Left hindlimb (tissue), 1 donor: ENCODE data around the gene SGMS1.
"Not testable (repeated sequence)": the region's sequence is repeated elsewhere in the genome, so short reads cannot be mapped to it uniquely, and the experiment has no call there.

ENCODE experiments used
- DNase-seq: peaks from one replicate; pipeline ENCODE4 v3.0.0-alpha.2; 2018

The SGMS1 gene

DNA sequence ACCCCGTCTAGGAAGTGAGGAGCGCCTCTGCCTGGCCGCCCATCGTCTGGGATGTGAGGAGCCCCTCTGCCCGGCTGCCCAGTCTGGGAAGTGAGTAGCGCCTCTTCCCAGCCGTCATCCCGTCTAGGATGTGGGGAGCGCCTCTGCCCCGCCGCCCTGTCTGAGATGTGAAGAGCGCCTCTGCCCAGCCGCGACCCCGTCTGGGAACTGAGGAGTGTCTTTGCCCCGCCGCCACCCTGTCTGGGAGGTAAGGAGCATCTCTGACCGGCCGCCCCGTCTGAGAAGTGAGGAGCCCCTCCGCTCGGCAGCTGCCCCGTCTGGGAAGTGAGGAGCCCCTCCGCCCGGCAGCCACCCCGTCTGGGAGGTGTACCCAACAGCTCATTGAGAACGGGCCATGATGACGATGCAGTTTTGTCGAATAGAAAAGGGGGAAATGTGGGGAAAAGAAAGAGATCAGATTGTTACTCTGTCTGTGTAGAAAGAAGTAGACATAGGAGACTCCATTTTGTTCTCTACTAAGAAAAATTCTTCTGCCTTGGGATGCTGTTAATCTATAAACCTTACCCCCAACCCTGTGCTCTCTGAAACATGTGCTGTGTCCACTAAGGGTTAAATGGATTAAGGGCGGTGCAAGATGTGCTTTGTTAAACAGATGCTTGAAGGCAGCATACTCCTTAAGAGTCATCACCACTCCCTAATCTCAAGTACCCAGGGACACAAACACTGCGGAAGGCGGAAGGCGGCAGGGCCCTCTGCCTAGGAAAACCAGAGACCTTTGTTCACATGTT lies 267.9 kb downstream of the SGMS1 start:
- DNase-seq, result not testable (repeated sequence)

DNA sequence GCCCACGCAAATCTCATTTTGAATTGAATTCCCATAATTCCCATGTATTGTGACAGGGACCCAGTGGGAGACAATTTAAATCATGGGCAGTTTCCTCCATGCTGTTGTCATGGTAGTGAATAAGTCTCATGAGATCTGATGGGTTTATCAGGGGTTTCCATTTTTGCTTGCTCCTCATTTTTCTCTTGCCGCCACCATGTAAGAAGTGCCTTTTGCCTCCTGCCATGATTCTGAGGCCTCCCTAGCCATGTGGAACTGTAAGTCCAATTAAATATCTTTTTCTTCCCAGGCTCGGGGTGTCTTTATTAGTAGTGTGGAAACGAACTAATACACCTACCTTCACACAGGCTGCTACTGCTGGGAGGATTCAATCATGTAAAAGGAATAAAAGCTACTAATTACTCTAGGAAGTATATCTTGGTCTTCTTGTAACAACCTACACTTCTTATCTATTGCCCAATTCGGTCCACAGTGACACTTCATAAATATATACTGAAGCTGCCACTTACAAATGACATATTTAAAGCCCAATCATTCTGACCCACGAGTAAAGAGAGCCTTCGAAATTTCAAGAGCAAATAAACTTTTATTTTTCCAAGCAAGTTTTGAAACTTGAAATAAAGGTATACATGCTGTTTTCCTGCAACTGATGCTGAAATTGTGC lies 272.1 kb downstream of the SGMS1 start:
- no peak for DNase-seq

DNA sequence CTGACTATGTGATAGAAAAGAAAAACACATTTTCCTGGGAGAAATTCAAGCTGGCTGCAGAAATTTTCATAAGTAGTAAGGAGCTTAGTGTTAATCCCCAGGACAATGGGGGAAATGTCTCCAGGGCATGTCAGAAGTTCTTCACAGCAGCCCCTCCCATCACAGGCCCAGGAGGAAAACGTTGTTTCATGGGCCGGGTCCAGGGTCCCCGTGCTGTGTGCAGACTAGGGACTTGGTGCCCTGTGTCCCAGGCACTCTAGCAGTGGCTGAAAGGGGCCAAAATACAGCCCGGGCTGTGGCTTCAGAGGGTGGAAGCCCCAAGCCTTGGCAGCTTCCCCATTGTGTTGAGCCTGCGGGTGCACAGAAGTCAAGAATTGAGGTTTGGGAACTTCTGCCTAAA lies 273.4 kb downstream of the SGMS1 start:
- DNase-seq, result no peak

DNA sequence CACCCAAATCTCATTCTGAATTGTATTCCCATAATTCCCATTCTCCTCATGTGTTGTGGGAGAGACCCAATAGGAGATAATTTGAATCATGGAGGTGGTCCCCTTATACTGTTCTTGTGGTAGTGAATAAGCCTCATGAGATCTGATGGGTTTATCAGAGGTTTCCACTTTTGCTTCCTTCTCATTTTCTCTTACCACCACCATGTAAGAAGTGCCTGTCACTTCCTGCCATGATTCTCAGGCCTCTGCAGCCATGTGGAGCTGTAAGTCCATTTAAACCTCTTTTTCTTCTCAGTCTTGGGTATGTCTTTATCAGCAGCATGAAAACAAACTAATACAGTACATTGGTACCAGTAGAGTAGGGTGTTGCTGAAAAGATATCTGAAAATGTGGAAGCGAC lies 274.2 kb downstream of the SGMS1 start:
- no peak for DNase-seq

DNA sequence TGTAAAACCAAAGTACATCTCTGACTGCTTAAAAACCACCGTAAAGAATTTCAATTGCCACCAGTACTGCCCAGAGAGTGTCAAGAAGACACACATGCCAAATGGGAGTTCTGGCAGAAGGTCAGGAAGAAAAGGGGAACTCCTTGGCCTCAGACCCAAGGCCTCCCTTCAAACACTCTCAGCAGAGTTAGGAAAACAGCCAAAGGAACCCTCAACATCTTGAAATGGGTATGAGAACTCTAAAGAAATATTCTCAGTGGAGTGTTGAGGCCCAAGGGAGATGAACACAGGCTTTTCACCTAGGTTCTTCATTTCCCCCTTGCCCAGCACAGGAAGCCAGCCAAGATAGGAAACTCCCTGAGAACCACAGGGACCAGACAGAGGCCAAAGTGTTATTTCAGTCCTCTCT lies 276.4 kb downstream of the SGMS1 start:
- DNase-seq, result no peak

DNA sequence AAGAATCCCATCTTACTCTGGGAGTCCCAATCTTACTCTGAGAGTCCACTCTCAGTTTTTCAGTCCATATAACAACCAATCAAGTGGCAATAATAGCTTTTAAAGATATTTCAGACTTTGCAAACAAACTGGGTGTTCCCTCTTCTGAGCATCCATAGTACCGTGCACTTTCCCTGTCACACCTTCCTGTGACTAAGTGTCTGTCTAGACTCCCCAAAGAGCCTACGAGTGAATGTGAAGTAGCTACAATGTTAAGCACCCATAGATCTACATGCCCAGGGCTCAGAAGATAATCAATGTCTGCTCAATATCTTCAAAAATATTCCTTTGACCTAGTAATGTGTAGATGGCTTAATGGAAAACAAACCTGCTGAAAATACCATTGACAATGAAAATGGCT lies 276.8 kb downstream of the SGMS1 start:
- DNase-seq, result no peak

DNA sequence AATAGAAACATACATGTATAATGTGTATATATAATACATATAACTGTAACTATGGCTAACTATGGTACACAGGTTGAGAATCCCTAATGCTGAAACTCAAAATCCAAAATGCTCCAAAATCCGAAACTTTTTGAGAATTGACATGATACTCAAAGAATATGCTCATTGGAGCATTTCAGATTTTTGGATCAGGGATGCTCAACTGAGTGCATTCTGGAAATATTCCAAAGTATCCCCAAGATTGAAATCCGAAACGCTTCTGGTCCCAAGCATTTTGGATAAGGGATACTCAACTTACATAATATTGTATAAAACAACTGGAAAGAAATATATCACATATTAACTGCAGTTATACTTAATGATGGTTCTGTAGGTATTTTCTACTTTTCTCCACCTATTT lies 278.2 kb downstream of the SGMS1 start:
- DNase-seq, result no peak

DNA sequence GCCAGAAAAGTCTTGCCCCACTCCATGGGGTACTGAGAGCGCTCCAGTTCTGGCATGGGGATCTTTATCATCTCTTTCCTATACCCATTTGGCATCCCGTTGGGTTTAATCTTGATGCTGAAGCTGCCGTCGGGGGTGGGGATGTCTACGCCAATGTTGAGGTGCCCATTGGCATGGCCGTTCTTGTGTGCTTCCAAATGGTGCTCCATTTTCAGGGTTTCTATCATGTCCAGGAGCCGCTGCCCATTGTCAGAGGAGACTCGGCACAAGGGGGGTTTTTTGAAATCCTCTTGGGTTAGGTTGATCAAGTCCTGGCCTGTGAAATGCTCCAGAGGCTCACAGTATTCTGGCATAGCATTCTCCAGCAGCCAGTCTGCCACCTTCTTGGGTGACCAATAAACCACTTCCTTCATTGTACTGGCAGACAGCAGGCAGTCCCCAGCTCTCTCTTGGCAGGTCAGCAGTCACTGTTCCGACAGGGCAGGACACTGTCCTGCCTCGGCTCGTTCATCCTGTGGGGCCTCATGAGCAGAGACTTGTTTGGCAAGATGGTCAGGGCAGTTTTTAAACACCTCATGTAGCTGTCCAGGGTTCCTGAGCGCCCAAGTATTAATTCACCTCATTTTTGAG lies 279.9 kb downstream of the SGMS1 start:
- no peak for DNase-seq

DNA sequence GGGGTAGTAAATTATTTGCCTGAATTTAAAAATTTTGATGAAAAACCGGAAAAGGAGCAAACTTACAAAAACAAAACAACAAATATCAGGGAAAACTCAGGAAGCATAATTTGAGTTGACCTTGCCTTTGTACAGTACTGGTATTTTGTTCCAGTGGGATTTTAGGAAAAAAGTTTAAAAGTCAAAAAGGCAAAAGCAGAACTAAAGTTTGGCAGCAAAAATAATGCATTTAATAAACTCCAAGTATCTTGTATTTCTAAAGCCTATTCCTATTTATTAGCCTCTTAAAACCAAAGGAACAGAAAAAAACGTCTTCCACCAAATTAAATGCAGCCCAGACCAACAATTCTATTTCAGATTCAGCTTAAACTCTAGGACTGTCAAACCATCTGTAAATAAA lies 281.8 kb downstream of the SGMS1 start:
- DNase-seq, result no peak

DNA sequence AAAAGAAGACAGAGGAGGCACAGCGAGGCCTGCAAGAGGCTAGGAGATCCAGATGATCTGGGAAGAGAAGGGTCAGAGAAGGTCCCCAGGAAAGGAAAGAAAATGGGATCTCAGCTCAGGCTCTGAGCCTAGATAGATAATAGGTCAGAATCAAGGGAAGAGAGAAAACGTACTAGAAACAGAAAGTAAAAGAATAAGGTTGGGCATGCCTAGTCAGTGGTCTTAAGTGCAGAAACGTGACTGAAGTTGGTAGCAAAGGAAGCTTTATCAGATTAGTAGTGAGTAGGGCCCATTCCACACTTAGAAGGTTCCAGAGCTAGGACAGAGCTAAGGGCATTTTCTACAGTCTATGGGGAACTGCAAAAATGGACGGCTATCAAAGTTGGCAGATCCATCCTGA lies 287.6 kb downstream of the SGMS1 start:
- no peak for DNase-seq

DNA sequence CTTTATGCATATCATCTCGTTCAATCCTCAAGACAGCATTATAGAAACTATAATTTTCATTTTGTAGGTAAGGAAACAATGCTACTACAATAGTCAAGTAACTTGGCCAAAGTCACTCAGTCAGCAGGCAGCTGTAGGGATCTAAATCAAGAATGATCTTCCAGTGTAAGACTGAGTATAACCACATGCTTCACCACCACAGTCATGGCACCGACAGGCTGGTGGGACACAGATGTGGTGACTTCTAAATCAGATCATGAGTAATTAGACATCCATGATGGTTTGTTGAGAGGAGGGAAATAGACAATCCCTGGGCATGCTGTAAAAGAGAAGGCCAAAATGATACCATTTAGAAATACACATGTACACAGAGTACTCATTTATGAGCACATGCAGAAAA lies 288.4 kb downstream of the SGMS1 start:
- DNase-seq, result no peak

DNA sequence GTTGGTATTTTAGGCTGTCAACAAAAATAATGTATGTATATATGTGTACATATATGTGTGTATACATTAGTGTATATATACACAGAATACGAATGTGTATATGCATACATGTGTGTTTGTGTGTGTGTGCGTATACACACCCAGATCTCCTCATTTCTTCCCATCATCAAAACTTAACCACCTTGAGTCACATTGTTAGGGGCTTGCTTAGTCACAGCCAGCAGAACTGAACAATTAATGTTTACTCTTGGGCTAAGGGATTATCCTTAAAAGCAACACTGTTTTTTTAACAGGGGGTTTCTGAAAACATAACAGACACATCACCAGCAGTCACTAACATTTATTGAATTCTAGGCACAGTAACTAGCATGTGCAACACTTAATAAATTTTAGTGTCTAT lies 289.5 kb downstream of the SGMS1 start:
- no peak for DNase-seq

DNA sequence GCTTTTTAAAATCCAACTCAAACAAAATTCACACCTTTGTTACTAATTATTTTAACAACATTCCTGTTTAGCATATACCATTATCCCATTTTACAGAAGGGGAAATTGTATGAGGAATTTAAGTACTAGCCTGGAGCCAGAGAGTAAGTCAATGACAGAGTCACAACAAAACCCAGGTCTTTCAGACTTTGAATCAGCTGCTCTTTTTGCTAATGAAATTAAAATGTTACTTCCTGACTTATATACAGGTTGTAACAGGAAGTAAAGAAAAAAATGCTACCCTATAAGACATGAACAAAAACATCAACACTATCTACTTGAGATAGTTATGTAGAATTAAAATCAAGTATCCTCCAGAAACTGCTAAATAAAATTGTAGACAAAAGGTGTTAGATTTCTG lies 289.9 kb downstream of the SGMS1 start:
- no peak for DNase-seq

DNA sequence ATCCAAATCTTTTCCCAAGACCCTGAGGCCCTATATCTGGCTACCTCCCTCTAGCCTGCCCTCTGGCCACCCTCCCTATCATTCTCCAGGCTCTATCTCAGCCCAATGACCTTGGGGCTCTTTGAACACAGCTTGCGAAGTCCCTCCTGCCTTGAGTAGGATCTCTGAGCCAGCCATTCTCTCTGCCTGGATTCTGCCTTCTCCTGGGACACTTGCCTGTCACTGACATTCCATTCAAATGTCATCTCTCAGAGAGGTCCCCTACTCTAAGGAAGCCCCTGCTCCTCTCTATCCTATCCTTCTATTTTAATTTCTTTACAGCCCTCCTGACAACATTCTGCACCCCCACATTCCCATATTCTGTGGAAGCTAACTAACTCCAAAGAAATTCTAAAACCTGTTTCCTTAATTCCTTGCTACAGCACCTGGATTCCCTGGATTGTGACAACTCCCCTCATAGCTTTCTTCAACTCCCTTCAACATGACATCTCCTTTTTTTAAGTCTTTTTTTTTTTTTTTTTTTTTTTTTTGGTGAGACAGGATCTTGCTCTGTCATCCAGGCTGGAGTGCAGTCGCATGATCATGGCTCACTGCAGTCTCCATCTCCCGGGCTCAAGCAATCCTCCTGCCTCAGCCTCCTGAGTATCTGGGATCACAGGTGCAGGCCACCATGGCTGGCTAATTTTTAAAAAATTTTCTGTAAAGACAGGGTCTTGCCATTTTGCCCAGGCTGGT lies 291.5 kb downstream of the SGMS1 start:
- no peak for DNase-seq

DNA sequence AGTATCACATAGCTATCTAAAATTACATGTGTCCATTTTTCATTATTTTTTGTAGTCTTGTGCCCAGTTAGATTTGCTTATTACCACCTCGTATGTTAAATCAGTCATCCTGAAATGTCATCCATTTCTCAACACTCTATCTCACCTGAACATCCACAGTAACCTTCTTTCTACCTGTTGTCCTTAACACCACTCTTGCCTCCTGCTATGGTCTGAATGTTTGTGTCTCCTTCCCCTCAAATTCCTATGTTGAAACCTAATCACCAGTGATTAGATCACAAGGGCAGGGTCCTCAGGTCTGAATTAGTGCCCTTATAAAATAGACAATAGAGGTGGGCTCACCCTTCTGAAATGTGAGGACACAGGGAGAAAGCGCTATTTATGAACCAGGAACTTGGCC lies 292.3 kb downstream of the SGMS1 start:
- no peak for DNase-seq

DNA sequence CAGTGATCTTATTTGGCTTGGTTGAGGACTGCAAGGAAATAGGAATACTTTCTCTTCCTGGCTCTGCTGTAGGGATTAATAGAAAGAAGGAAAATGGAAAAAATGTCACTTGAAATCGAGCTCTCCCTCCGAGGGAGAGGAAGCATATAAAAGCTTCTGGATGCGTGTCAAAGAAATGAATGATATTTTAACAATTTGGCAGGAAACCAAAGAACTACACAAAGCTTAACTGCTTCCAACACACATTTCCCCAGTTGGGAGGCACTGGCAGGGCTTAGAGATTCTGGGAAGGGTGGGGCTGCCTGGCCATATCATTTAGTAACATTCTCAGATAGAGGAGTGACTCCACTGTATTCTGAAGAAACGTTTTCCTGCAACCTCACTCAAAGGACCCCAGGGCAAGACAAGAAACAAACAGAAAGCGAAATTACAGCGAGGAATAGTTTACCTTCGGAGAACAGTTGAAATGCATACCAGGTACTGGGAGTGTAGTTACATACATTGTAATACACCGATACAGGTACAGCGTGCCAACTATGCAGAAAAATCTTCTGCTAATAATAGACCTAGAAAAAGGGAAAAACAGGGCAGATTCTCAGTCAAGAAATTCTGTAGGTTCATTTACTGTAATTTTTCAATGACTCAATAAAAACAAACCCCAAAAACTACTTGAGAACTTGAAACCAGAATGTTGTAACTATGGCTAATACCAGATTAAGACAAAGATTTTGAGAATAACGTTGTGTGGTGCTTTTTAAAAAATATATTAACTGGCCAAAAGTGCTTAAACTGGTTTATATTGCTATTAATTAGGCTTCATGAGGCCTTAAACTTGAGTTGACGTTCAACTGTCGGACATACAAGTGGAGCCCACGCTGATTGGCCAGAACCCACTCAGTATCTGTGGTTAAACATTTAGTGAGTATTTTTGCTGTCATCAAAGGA lies 296.7 kb downstream of the SGMS1 start:
- peak; percentile 46 for DNase-seq

DNA sequence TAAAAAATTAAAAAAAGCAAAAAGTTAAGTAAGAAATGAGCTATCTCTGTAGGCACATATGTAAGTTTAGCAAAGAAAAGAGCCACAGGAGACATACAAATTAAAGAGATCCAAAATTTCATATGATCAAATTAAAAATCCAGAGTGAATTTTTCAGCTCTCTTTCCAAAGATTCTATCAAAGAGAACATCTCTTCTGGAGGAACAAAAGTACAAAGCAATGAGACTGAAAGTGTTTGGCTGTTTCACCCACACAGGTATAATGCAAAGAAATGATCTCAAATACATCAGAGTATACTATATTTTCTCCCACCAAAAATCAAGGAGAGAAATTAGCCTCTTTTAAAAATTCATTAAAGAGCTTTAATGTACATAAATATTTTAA lies 297.6 kb downstream of the SGMS1 start:
- DNase-seq, result no peak

DNA sequence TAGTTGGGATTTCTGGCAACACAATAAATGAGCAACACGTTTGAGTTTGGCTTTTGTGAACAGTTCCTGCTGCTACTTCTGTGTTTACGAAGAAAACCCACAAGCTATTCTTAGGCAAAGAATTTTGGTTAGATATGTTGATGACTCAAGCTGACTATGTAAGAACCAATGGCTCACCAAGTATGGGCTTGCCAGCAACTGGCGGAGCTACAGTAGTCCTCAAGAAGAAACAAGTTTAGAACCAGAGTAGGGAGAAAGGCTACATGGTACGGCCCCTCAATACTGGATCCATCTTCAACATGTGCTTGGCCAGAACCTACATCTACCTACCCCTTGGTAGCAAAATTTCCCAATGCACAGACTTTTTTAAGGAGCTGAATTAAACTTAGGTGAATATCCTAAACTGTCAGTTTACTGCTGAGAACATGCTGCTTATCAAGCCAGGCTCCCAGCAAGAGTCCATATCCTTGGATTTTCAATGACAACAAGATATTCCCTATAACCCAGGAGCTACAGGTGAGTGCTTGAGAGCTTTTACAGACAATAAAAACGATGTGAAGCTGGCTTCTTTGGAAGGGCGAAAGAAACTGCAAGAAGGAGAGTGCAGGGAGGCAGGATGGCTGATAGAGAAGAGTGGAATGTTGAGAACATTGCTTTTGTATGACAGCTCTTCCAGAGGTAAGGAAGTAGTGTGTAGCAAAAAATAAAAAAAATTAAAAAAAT lies 298.1 kb downstream of the SGMS1 start:
- no peak for DNase-seq

DNA sequence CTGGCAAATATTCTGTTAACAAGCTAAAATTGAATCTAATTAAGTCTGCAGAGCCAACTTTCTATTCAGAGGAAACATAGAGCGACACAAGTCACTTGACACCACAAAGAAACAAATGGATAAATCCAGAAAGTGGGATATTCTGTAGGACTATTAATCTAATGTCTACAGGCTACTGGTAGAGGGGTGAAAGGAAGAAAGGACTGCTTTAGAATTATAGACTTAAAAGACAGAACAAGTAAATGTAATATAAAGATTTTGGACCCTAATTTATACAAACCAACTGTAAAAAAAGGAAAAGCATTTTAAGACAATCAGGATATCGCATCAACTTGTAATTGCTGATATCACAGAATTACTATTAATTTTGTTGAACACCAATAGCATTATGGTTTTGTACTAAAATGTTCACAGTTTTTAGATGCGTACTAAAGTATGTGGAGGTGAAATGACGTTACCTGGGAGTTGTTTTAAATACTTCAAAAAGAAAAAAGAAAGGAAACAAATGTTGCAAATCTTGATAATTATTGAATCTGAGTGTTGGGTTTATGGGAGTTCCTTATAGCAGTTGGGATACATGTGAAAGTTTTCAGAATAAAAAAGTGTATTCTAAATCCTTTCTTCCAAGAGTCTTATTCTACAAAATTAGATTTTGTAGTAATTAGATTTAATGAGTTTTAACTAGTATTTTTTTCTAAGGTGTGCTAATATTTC lies 298.9 kb downstream of the SGMS1 start:
- no peak for DNase-seq

DNA sequence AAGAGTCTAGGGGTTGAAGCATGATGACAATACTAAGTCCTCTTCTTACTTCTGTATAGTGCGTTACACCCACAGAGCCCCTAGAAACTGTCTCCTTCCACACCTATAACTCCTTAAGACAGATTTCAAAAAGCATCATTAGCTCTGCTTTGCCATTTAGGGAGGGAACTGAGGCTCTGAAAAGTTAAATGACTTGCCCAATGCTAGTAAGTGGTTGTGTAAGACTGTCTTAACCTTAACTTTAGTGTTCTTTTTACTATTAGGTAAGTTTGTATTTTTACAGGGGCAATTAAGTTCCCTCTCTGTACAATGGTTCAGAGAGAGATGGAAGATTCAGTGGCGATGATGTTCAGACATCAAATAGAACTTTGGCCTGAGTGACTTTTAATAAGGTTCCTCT lies 299.7 kb downstream of the SGMS1 start:
- DNase-seq, result no peak

DNA sequence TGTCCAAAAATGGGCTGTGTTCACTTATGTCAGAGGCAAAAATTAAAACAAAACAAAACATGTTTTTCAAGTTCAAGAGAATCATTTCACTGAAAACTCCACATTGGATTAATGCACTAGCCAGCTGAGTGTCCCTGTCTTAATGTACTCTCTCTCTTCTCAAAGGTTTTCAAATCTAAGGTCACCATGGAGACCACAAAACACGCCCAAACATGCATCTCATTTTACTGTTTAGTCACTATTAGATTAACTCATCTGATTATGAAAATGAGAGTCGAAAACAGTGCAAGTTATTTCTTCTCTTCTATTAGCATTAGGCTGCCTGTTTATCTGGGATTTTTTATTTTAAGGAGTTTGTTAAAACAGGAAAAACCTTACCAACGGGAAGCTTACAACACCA lies 301.7 kb downstream of the SGMS1 start:
- DNase-seq, result no peak
